Measurements from ENCODE around the gene COA1. TPM values are rescaled to one million over a fixed set of nuclear protein-coding genes. Genes with fewer than 3 reads are reported as not detected.
"Not testable (repeated sequence)": the region's sequence is repeated elsewhere in the genome, so short reads cannot be mapped to it uniquely, and the experiment has no call there.

Gene COA1
- total RNA-seq, 3 donors from 2014 or later (not counting 1 experiment from before 2014, with no cell fraction given) = 55.0 to 85.3 (median 69.5) TPM

GRCh38 chr7:43600056-43600455 lies 129.3 kb downstream of the COA1 start:
- intact Hi-C loops (cut with micrococcal nuclease) = no loop called here
- no peaks in the 10 kb centered on the region for H3K9me3 Mint-ChIP-seq
- H3K4me1 Mint-ChIP-seq = peaks cover 28 to 32% of the 10 kb centered on the region in 2 donors
- Histone ChIP-seq H3K27ac (ENCODE audit: low read length) (no peak overlapping the region), H3K36me3 (ENCODE audit: control insufficient read depth, insufficient read depth, low read length) (peaks cover 85% of the 10 kb centered on the region), H3K27me3 (ENCODE audit: control insufficient read depth, insufficient read depth, low read length) (no peaks in the 10 kb centered on the region), H3K9me3 (ENCODE audit: control insufficient read depth, insufficient read depth, low read length) (no peaks in the 10 kb centered on the region), H3K4me3 (ENCODE audit: low read length) (no peak overlapping the region), H3K4me1 (ENCODE audit: control insufficient read depth, insufficient read depth, low read length) (peaks cover 28% of the 10 kb centered on the region)
- peak in 1 of 3 donors; percentile 20 for ATAC-seq
- H3K27me3 Mint-ChIP-seq (ENCODE audit: low read depth in 2 of 2) = no peaks in the 10 kb centered on the region
- 87% methylated on average over 2 of the region's 3 CpGs for WGBS (ENCODE audit: insufficient coverage)
- peak overlapping the region; percentile 76 to 81 for H3K27ac Mint-ChIP-seq
- H3K4me3 Mint-ChIP-seq = peak overlapping the region; percentile 10
- no peak for TF ChIP-seq CTCF (IDR thresholded peaks at IDR 0.05)
- DNase-seq = peak in 1 of 2 donors; percentile 56
- H3K36me3 Mint-ChIP-seq = peaks cover 12% of the 10 kb centered on the region

- H3K9me3 Mint-ChIP-seq; H3K4me3 Mint-ChIP-seq; intact Hi-C loops (cut with micrococcal nuclease); H3K27ac ChIP-seq (ENCODE audit: low read length); H3K27me3 ChIP-seq (ENCODE audit: control insufficient read depth, insufficient read depth, low read length); H3K9me3 ChIP-seq (ENCODE audit: control insufficient read depth, insufficient read depth, low read length); H3K27me3 Mint-ChIP-seq (ENCODE audit: low read depth in 2 of 2); ATAC-seq; DNase-seq; H3K36me3 Mint-ChIP-seq; H3K4me3 ChIP-seq (ENCODE audit: low read length): not testable (repeated sequence)
- H3K4me1 ChIP-seq (ENCODE audit: control insufficient read depth, insufficient read depth, low read length) = peaks cover 42% of the 10 kb centered on the region
- WGBS (ENCODE audit: insufficient coverage) = 85% methylated on average over 4 of the region's 5 CpGs
- H3K27ac Mint-ChIP-seq = peak overlapping the region; percentile 83 to 99
- H3K36me3 ChIP-seq (ENCODE audit: control insufficient read depth, insufficient read depth, low read length) = peaks cover 55% of the 10 kb centered on the region
- H3K4me1 Mint-ChIP-seq = peaks cover 53 to 58% of the 10 kb centered on the region in 2 donors
These were observed 132.9 kb downstream of the COA1 start for GRCh38 chr7:43596426-43596825.

- DNase-seq = no peak
- H3K9me3 ChIP-seq (ENCODE audit: control insufficient read depth, insufficient read depth, low read length) = no peaks in the 10 kb centered on the region
- no peaks in the 10 kb centered on the region for H3K9me3 Mint-ChIP-seq
- peak overlapping the region; percentile 34 for H3K27ac ChIP-seq (ENCODE audit: low read length)
- no peaks in the 10 kb centered on the region for H3K27me3 ChIP-seq (ENCODE audit: control insufficient read depth, insufficient read depth, low read length)
- no peaks in the 10 kb centered on the region for H3K27me3 Mint-ChIP-seq (ENCODE audit: low read depth in 2 of 2)
- H3K36me3 ChIP-seq (ENCODE audit: control insufficient read depth, insufficient read depth, low read length) = peaks cover 40% of the 10 kb centered on the region
- peak in 1 of 3 donors; percentile 25 for ATAC-seq
- H3K36me3 Mint-ChIP-seq = no peaks in the 10 kb centered on the region
- peaks cover 66 to 69% of the 10 kb centered on the region in 2 donors for H3K4me1 Mint-ChIP-seq
- no peak overlapping the region for H3K4me3 ChIP-seq (ENCODE audit: low read length)
- H3K4me3 Mint-ChIP-seq = peak overlapping the region; percentile 76
- intact Hi-C loops (cut with micrococcal nuclease) = no loop called here
- peak overlapping the region; percentile 83 to 99 for H3K27ac Mint-ChIP-seq
- TF ChIP-seq CTCF (IDR thresholded peaks at IDR 0.05) = no peak
- H3K4me1 ChIP-seq (ENCODE audit: control insufficient read depth, insufficient read depth, low read length) = peaks cover 49% of the 10 kb centered on the region
- 68% methylated on average over 2 of the region's 2 CpGs for WGBS (ENCODE audit: insufficient coverage)
These were observed 135.3 kb downstream of the COA1 start for GRCh38 chr7:43594020-43594419.

- H3K9me3 Mint-ChIP-seq = no peaks in the 10 kb centered on the region
- peak overlapping the region; percentile 83 to 99 for H3K27ac Mint-ChIP-seq
- Histone ChIP-seq H3K36me3 (ENCODE audit: control insufficient read depth, insufficient read depth, low read length) (peaks cover 33% of the 10 kb centered on the region), H3K4me1 (ENCODE audit: control insufficient read depth, insufficient read depth, low read length) (peaks cover 49% of the 10 kb centered on the region), H3K27me3 (ENCODE audit: control insufficient read depth, insufficient read depth, low read length) (no peaks in the 10 kb centered on the region), H3K4me3 (ENCODE audit: low read length) (no peak overlapping the region), H3K9me3 (ENCODE audit: control insufficient read depth, insufficient read depth, low read length) (no peaks in the 10 kb centered on the region), H3K27ac (ENCODE audit: low read length) (peak overlapping the region; percentile 9)
- H3K4me3 Mint-ChIP-seq = peak overlapping the region; percentile 76
- no peaks in the 10 kb centered on the region for H3K36me3 Mint-ChIP-seq
- peaks cover 76 to 79% of the 10 kb centered on the region in 2 donors for H3K4me1 Mint-ChIP-seq
- no peaks in the 10 kb centered on the region for H3K27me3 Mint-ChIP-seq (ENCODE audit: low read depth in 2 of 2)
- intact Hi-C loops (cut with micrococcal nuclease) = no loop called here
- DNase-seq = no peak
- no peak for TF ChIP-seq CTCF (IDR thresholded peaks at IDR 0.05)
- no peak for ATAC-seq
- WGBS (ENCODE audit: insufficient coverage) = 80% methylated on average over 1 of the region's 1 CpG
These were observed 136.3 kb downstream of the COA1 start for GRCh38 chr7:43593010-43593409.

Measured in natural killer cell (primary cell).